ENCODE measurements around the gene LAMA3. TPM values are rescaled to one million over a fixed set of nuclear protein-coding genes. Genes with fewer than 3 reads are reported as not detected.

LAMA3 gene
- total RNA-seq, 4 donors from 2014 or later = 46.3 to 80.6 (median 67.1) TPM

GRCh38 chr18:23851470-23852002 is 162.3 kb downstream of the LAMA3 start:
- peaks cover 0 to 46% (median 0%) of the 10 kb centered on the region in 3 donors for H3K36me3 ChIP-seq
- WGBS, 2 donors = 79 to 86% methylated on average over 3 of the region's 3 CpGs
- no peak for DNase-seq (ENCODE audit: low spot score in 2 of 2)

DNA sequence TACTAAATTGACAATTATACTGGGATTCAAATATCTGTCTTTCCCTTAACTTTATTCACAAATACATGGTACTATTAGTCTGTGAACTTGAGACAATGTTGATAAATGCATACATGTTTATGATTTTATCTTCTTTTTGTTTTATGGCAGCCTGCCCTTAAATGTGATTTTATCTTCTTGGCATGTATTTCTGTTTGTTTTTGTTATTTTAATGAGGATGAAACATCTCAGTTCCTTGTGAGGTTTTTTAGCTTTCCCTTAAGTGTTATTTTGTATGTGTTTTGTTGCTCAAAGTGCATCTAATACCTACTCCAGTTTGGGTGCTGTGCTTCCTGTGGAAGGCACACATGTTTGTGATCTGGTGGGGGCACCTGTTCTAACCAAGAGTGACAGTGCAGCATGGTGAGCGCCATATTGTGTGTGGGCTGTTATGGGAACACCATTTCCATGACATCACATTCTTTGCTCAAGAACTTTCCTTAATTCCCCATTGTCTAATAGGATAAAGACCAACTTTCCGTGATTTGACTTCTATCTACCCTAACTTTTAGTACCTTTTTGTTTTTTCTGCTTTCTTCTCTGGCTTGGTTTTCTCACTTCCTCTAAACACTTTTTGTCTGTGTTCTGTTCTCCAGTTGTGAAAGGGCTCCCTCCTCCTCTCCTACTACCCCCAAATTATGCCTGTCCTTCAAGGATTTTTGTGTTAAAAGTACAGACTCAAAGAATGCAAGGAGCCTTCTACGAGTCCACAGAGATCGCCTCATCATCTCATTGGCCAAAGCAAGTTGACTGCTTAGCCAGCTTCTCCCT is 163.2 kb downstream of the LAMA3 start:
- Histone ChIP-seq H3K27me3 (no peaks in the 10 kb centered on the region), H3K4me3 (no peak overlapping the region), H3K4me1 (no peaks in the 10 kb centered on the region), H3K9me3 (no peaks in the 10 kb centered on the region), H3K36me3 (peaks cover 0 to 45% (median 0%) of the 10 kb centered on the region in 3 donors), H3K27ac (no peak overlapping the region)
- 88 to 90% methylated on average over 4 of the region's 4 CpGs for WGBS, 2 donors
- TF ChIP-seq EP300 (IDR thresholded peaks at IDR 0.05) (no peak), POLR2A (IDR thresholded peaks at IDR 0.05) (no peak)
- TF ChIP-seq, protein P1, sequence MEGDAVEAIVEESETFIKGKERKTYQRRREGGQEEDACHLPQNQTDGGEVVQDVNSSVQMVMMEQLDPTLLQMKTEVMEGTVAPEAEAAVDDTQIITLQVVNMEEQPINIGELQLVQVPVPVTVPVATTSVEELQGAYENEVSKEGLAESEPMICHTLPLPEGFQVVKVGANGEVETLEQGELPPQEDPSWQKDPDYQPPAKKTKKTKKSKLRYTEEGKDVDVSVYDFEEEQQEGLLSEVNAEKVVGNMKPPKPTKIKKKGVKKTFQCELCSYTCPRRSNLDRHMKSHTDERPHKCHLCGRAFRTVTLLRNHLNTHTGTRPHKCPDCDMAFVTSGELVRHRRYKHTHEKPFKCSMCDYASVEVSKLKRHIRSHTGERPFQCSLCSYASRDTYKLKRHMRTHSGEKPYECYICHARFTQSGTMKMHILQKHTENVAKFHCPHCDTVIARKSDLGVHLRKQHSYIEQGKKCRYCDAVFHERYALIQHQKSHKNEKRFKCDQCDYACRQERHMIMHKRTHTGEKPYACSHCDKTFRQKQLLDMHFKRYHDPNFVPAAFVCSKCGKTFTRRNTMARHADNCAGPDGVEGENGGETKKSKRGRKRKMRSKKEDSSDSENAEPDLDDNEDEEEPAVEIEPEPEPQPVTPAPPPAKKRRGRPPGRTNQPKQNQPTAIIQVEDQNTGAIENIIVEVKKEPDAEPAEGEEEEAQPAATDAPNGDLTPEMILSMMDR (IDR thresholded peaks at IDR 0.05) = no peak
- no peak for DNase-seq (ENCODE audit: low spot score in 2 of 2)

More at GRCh38 chr18:23851470-23852002, 162.3 kb downstream of the LAMA3 start:
- Histone ChIP-seq H3K27ac (no peak overlapping the region), H3K9me3 (no peaks in the 10 kb centered on the region), H3K4me1 (no peaks in the 10 kb centered on the region), H3K4me3 (no peak overlapping the region), H3K27me3 (no peaks in the 10 kb centered on the region)
- TF ChIP-seq, protein P1 (IDR thresholded peaks at IDR 0.05) = no peak
- no peak for TF ChIP-seq EP300 (IDR thresholded peaks at IDR 0.05)
- no peak for TF ChIP-seq POLR2A (IDR thresholded peaks at IDR 0.05)

DNA sequence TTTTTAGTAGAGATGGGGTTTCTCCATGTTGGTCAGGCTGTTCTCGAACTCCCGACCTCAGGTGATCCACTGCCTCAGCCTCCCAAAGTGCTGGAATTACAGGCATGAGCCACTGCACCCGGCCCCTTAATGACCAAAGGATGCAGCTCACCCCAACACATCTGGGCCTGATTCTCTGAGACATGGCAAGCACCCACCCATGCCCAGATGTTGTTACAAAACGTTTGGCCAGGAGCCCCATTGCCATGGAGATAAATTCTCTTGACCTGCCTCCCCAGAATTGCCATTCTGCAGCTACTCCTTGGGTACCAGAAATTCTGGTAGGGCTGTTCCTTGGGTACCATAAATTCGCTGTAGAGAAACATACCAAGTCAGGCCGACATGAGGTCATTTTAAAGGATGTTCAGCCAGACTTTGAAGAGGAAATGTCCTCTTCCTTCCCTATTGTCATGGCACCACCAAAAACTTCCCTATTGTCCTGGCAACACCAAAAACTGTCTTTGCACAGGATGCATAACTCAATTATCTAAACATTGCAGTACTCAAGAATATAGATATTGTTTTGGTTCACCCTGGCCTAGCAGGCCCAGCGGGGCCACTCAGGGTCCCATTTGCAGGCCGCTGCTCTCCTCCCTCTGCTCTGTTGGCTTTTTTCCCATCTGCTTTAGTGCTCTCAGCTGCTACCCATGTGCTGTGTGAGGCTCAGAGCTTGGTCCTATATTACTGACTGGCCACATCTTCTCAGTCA is 164.4 kb downstream of the LAMA3 start:
- Histone ChIP-seq H3K4me1 (no peaks in the 10 kb centered on the region), H3K9me3 (no peaks in the 10 kb centered on the region), H3K27me3 (no peaks in the 10 kb centered on the region), H3K27ac (no peak overlapping the region), H3K36me3 (peaks cover 0 to 46% (median 0%) of the 10 kb centered on the region in 3 donors), H3K4me3 (no peak overlapping the region)
- 83 to 87% methylated on average over 8 of the region's 8 CpGs for WGBS, 2 donors
- no peak for DNase-seq (ENCODE audit: low spot score in 2 of 2)
- TF ChIP-seq EP300 (IDR thresholded peaks at IDR 0.05) (no peak), POLR2A (IDR thresholded peaks at IDR 0.05) (no peak)
- TF ChIP-seq, protein P1 (IDR thresholded peaks at IDR 0.05) = no peak

GRCh38 chr18:23855721-23856120 is 166.5 kb downstream of the LAMA3 start:
- WGBS, 2 donors = 89 to 90% methylated on average over 5 of the region's 5 CpGs
- no peak overlapping the region for H3K4me3 ChIP-seq
- H3K9me3 ChIP-seq = no peaks in the 10 kb centered on the region
- H3K4me1 ChIP-seq = no peaks in the 10 kb centered on the region
- no peak for DNase-seq (ENCODE audit: low spot score in 2 of 2)
- H3K36me3 ChIP-seq = peaks cover 0 to 55% (median 0%) of the 10 kb centered on the region in 3 donors
- TF ChIP-seq, protein P1 (IDR thresholded peaks at IDR 0.05) = no peak
- TF ChIP-seq POLR2A (IDR thresholded peaks at IDR 0.05) = no peak
- H3K27me3 ChIP-seq = no peaks in the 10 kb centered on the region
- H3K27ac ChIP-seq = no peak overlapping the region

Data from tibial nerve (tissue), 4 donors.